Effector CD4-positive, alpha-beta T cell (primary cell): ENCODE results near the gene USP19.

Source experiments
- DNase-seq: peaks from one replicate; pipeline ENCODE4 v3.0.0-alpha.2; 2020
- total RNA-seq: gene quantifications from one replicate; lab custom pipeline; 2026; lab: John Stamatoyannopoulos, UW

Gene USP19, protein sequence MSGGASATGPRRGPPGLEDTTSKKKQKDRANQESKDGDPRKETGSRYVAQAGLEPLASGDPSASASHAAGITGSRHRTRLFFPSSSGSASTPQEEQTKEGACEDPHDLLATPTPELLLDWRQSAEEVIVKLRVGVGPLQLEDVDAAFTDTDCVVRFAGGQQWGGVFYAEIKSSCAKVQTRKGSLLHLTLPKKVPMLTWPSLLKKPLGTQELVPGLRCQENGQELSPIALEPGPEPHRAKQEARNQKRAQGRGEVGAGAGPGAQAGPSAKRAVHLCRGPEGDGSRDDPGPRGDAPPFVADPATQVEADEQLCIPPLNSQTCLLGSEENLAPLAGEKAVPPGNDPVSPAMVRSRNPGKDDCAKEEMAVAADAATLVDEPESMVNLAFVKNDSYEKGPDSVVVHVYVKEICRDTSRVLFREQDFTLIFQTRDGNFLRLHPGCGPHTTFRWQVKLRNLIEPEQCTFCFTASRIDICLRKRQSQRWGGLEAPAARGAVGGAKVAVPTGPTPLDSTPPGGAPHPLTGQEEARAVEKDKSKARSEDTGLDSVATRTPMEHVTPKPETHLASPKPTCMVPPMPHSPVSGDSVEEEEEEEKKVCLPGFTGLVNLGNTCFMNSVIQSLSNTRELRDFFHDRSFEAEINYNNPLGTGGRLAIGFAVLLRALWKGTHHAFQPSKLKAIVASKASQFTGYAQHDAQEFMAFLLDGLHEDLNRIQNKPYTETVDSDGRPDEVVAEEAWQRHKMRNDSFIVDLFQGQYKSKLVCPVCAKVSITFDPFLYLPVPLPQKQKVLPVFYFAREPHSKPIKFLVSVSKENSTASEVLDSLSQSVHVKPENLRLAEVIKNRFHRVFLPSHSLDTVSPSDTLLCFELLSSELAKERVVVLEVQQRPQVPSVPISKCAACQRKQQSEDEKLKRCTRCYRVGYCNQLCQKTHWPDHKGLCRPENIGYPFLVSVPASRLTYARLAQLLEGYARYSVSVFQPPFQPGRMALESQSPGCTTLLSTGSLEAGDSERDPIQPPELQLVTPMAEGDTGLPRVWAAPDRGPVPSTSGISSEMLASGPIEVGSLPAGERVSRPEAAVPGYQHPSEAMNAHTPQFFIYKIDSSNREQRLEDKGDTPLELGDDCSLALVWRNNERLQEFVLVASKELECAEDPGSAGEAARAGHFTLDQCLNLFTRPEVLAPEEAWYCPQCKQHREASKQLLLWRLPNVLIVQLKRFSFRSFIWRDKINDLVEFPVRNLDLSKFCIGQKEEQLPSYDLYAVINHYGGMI (N-terminal part only)
- 91.0 reads per million, percentile 81 among the genes with 10 or more reads in this experiment for total RNA-seq

DNA sequence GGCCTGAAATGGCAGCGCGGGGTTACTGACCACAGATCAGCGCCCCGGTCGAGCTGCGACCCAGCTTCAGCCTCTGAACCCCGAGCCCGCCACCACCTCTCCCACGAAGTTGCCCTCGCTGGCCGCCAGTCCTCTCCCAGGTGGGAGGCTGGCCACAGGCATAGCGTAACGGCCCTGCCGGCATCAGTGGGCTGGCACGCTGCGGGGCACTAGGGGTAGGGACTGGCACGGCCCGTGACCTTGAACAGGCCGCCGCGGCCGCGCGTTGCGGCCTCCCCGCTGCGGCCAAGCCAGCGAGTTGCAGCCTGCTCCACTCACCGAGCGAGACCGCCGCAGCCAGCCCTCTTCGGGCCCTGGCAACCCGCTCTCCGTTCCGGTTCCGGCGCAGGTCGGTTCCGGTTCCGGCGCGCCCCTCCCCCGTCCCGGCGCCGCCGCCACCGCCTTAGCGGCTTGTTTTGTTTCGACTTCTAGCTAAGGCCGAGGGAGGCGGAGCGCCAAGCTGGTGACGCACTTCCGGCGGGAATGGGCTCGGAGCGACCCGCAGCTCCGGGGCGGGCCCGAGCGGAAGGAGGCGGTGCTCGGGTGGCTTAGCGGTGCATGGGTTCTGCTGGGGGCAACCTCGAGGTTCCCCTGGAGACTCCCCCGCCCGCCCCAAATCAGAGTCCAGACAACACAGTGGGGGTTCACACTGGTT lies at the start of gene USP19:
TSS of gene USP19 (minus strand) at position 386 of the 694 bp plus-strand sequence. CDS start 1,678 bp downstream, outside the sequence.
- peak; percentile 90 for DNase-seq

DNA sequence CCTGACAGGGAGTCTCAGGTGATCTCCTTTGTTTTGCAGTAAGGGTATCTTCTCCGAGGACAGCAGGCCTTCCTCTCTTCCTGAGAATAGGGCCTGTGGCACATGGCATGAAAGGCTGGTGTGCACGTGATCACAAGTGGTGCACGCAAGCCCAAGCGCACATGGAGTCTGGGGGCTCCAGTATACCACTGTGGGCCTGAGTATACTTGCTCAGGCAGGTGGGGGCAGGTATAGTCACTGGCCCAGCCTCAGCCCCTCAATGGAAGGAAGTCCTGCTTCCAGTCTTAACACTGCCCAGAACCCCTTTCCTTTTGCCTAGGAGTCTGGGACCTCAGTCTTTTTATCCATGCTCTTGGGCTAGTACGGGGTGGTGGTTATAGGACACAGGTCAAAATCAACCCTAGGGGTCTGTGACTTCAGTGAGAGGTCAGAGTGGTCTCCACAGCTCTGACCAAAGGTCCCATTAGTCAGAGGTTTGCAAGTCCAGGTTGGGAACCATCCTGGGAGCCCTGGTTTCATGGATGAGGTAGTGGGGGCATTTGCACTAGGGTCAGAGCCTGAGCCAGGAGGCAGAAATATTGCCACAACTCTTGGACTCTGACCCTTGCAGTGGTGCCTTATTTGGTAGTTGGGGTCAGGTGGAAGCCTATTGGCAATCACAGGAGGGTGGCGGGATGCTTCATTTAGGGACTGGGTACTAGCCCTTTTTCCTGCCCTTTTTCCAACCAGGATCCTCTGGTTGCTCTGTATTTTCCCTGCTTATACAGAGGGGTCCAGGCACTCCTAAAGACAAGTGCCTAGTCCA lies 46.3 kb upstream of the USP19 start:
- no peak for DNase-seq

DNA sequence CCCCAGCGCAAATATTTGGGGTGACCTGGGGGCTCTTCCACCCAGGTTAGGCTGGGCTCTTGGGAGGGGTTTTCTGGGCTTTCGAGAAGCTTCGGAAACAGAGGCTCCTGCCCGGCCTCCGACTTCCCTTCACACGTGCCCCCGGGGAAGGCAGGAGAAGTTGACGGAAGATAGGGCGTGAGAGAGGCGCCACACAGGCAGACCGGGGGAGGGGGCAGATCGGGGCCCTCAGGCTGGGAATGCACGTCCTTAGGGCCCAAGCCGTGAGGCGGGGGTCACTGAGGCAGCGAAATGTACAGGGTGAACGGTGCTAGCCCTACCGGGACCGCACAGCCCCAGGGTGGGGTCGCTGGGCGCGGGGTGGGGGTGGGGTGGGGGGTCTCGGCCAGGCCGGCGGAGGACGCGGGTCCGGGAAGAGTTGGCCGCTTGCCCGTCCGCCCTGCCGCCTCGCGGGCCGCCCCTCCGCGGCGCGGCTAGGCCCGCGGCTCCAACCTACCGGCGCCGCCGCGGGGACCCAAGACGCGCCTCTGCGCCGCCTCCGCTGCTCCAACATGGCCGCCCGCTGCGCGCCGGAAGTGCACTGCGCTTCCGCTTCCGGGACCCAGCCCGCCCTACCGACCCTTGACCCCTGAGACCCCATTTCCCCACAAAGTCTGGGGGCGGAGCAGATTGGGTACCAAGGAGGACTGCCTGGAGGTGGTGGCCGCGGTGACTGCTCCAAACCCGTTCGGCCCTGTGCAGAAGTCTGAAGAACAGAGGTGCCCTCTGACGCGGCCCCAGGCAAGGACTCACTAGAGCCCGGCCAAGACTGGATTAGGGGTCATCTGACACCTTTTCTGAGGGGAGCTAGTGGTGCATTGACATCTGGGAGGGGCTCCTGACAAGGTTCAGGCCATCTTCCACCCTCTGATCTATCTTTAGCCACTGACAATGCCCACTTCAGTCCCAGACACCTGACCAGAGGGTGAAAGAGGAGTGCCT lies 45.4 kb upstream of the USP19 start, which contains the start of gene CCDC71:
TSS of gene CCDC71 (minus strand) at position 561 of the 981 bp plus-strand sequence. CDS start 2,123 bp downstream, outside the sequence.
- peak; percentile 53 for DNase-seq

DNA sequence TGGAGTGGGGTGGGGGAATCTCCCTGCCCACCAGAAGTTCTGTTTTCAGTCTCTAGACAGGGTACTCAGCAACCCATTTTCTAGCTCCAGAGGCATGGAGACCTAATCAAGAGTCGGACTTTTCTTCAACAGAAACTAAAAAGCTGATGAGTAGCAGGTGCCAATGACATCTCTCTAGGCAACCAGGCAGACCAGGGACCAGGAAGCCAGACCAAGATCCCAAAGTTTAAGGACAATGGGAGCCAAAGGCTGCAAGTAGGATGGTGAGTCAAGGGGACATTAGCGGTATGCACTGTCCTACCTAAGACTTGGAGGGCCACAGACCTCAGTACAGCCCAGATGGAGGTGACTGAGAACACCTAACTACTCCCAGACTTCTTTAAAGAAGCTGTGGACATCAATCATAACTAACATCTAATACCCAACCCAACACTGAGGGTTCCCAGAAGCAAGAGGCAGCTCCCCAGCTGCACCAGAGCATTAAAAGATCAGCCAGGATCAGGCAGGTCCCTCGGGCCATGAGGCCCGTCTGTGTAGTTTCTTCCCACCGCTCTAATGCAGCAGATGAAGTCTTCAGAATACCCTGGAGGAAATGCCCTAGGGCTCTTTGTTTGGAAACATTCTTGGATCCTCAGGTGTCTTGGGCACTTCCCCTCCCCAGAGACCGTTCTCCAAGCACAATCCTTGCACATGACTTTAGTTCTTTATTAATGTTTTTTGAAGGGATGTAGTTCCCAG lies 44.5 kb upstream of the USP19 start:
- no peak for DNase-seq

DNA sequence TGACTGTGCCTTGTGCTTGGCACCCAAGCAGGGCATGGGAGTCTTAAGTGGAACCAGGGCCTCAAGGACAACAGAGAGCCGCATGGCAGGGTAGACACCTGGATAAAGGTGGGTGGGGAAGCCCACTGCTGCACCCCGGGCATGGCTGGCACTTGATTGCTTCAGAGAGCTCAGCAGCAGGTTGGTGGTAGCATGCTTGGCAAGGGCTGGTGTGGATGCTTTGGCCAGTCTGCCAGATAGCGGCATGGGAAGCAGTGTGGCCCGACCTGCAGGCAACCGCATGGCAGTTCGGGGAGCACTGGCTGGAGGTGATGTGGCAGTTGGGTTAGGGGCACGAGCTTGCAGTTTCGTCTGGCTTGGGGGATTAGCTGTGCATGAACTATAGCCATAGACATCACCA lies 43.0 kb upstream of the USP19 start:
- no peak for DNase-seq

DNA sequence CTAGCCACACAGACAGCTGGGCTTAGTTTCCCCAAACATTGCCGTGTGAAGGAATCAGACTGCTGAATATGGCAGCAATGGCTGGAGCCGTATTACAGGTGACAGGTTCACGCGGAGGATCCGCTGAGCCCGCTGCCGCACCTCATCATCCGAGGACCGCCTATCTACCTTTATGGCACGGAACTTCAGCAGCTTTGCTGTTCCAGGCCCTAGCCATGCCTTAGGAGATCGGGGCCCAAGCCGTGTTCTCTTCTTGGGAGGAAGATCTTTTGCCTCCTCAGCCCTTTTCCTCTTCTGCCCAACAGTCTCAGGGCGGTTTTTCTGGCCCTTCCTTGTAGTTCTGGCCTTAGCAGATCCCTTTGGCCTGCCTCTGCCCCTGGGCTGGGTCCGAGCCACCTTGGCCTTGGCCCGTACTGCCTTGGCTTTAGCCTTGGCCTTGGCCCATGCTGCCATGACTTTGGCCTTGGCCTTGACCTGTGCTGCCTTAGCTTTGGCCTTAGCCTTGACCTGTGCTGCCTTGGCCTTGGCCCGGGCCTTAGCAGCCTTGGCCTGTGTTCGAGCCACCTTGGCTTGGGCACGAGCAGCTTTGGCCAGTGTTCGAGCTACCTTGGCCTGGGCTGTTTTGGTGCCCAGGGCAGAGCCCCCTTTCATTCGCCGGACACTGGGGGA lies 42.3 kb upstream of the USP19 start:
- no peak for DNase-seq

DNA sequence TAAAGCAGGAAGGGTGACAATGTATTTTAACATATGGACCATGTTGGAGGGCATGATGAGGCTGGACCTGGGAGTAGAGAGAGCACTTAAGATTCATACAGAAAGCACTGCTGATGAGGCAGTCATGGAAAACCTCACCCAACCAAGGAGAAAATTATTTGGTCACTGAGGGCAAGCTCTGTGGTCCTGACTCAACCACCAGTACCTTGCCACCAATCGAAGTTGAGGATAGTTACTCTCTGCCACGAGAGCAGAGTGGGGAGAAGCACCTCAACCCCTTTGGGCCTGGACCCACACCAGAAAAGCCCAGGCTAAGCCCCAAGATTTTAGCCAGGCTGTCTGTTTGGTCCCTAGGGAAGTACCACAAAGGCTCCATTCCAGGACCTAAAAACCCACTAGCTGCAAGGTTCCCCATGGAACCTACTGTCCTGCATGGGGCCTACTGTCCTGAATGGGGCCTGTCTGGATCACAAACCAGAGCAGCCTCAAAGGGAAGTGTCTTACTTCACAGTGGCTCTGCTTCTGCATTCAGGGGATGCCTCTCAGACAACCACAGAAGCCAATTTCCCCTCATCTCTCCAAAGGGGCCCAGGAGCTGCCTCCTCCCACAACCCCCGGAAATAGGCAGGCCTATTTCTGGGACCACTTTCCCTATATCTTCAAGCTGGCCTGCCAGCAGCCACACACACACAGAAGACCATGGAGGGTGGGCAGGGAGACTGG lies 41.3 kb upstream of the USP19 start:
- DNase-seq, result no peak

DNA sequence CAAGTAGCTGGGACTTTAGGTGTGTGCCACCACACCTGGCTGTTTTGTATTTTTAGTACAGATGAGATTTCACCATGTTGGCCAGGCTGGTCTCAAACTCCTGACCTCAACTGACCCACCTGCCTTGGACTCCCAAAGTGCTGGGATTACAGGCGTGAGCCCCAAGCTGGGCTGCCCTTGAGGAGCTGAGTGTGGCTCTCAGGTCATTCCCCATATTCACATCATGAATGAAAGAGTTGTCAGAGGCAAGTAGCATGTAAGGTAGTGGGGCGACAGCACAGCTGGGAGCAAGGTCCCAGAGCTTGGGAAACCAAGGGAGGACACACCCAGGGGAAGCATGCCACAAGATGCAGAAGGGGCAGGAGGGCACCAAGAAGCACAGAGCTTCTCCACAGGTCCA lies 40.6 kb upstream of the USP19 start:
- DNase-seq, result no peak

DNA sequence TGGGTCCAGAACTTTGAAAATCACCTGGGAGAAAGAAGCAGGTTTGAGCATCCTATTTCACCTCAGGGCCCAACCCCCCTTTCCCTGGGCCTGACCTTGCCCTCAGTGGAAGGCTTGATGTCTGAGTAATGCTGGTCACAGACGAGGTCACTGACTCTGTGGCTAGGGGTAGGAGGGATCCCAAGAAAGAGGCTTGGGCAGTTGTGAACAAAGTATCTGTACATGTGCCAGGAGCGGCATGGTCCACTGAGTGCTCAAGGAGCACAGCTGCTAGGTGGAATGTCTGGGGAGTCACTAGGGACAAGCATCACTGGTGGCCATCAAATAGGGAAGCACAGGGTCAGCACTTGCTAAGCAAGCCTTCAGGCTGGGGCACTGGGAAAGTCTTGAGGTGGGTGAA lies 38.2 kb upstream of the USP19 start:
- no peak for DNase-seq

DNA sequence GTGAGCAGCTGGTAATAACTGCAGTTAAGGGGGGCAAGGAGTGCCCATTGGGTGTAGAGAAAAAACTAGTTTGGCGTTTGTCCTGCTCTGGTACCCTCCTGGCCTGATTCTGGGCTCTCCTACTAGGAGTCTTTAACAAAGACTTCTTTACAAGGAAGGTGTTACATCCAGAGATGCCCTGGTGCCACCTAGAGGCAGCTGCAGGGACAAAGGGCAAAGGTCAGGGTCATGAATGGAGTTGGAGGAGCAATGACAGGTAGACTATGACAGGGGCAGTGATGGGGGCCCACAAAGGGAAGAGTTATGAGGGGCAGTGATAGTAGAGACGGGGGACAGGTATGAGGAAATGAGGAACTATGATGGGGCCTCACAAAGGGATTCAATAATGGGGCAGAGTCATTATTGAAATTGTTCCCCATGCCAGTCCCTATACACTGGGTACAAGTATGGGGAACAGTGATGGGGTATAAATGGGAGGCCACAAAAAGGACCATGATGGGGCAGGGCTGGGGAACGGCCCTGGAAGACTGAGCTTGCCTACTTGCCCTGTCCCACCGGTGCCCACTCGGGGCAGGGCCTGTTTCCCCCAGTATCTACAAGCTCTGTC lies 37.6 kb upstream of the USP19 start:
- DNase-seq, result peak; percentile 58

DNA sequence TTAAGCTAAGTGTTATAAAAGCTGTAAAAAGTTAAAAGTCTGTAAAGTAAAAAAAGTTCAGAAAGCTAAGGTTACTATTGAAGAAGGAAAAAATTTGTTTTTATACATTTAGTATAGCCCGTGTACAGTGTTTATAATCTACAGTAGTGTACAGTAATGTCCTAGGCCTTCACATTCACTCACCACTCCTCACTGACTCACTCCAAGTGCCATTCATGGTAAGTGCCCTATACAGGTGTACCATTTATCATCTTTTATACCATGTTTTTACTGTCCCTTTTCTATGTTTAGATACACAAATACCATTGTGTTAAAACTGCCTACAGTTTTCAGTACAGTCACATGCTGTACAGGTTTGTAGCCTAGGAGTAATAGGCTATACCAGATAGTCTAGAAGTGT lies 36.7 kb upstream of the USP19 start:
- DNase-seq, result no peak

DNA sequence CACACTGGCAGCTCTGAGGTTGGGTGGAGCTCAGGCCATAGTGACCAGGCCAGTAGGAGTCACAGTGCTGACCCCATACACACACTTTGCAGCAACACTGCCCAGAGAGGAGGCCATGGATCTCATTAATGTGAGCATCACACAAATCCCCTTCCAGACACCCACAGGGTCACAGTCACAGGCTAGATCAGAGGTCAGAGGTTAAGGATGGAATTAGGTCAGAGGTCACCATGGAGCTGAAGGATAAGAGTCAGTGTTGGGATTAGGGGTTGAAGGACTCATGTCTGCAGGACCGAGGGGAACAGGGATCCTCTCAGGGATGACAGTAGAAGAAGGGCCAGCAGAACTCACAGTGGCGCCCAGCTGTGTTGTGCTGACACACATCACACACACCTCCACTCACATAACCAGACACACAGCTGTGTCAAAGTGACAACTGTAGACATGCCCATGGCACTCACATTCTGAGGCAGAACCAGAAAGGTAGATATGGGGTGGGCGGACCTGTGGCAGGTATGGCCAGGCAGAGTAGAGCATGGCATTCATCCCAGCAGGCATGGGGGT lies 32.8 kb upstream of the USP19 start:
- DNase-seq, result no peak

DNA sequence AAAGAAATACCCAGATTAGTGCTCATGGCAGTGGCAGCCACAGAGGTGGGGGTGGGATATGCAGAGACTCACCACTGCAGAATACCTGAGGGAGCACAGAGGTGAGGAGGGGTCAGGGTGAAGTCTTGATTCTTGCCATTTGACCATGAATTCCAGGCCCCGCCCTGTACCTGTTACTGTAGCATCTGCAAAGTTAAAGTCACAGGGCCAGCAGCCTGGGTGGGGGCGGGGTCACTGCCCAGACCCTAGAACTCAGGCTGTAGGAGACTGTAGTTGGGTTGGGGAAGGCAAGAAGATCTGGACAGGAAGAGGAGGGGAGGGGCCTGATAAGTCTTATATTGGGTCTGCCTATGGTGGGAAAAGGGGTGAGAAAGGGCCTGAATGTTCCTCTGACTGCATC lies 31.0 kb upstream of the USP19 start:
- DNase-seq, result no peak

DNA sequence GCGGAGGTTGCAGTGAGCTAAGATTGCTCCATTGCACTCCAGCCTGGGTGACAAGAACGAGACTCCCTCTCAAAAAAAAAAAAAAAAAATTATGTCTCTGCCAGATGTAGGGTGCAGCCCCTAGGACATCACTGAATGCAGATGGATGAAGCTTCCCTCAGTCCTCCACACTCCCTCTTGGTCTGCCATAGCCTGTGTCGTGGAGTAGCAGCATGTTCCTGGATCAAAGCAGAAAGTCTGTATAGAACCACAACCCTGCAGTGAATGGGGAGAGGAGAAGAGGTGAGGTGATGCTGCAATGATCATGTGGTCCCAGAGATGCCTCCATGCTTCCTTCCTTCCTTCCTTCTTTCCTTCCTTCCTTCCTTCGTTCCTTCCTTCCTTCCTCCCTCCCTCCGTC lies 27.5 kb upstream of the USP19 start:
- DNase-seq, result no peak

DNA sequence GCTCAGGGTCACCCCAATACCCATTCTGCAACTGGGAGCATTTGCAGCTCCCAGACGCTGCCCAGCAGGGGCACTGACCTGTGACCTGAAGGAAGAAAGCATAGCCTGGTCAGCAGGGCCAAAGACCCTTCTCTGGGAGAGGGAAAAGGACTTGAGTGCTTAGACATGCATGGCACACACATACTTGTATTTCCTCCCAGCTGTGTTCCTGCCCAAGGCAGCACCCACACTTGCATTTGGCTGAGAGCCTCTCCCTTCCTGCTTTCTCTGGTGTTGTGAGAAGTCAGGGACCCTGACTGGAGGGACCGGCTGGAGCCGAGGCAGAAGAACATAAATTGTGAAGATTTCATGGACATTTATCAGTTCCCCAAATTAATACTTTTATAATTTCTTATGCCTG lies 19.5 kb upstream of the USP19 start:
- DNase-seq, result no peak

DNA sequence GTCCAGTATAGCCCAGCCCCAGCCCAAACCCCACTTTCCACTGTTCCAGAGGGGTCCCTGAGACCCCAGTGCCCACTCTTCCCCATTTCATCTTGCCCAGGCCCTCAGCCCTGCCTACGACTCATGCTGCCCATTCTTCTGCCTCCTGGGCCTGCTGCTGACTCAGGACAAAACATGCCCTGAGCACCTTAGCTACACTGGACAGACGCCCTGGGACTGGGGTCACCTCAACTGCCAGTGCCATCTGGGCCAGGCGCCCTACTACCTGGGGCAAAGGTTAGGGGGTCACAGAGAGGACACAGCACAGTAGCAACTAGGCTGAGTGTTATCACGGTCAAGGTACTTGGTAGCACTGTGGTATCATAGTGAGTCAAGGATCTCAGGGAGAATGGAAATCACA lies 14.9 kb upstream of the USP19 start:
- no peak for DNase-seq
